HEK293 (cell line): Measurements from ENCODE around the gene ZRANB1.

Experiments used
- CTCF ChIP-seq: fragments of 450-650 bp; formaldehyde crosslinking; IDR thresholded peaks from 2 replicates; pipeline ENCODE4 v1.5.1; 2016; ENCODE audit warnings: missing biosample characterization, missing genetic modification characterization
- HOXD13 ChIP-seq: sonication (generic); formaldehyde crosslinking; IDR thresholded peaks from 2 replicates; pipeline ENCODE4 v1.8.0; 2022; ENCODE audit warnings: missing genetic modification reagents, borderline replicate concordance
- KLF9 ChIP-seq: fragments of 450-650 bp; formaldehyde crosslinking; IDR thresholded peaks from 2 replicates; pipeline ENCODE4 v1.5.1; 2016; ENCODE audit warnings: missing biosample characterization, missing genetic modification characterization, low read depth
- REST ChIP-seq: fragments of 450-650 bp; formaldehyde crosslinking; IDR thresholded peaks from 2 replicates; pipeline ENCODE4 v1.5.1; 2016; ENCODE audit warnings: missing biosample characterization, missing genetic modification characterization
- SP2 ChIP-seq: fragments of 450-650 bp; formaldehyde crosslinking; IDR thresholded peaks from 2 replicates; pipeline ENCODE4 v1.5.1; 2016; ENCODE audit warnings: missing biosample characterization, missing genetic modification characterization
- ZBTB11 ChIP-seq: fragments of 450-650 bp; formaldehyde crosslinking; conservative IDR thresholded peaks from 2 replicates; pipeline ENCODE4 v1.5.1; 2016; ENCODE audit warnings: low read depth, missing biosample characterization, missing genetic modification characterization
- ZBTB21 ChIP-seq: fragments of 450-650 bp; formaldehyde crosslinking; IDR thresholded peaks from 2 replicates; pipeline ENCODE4 v1.5.1; 2017; ENCODE audit warnings: missing biosample characterization, missing genetic modification characterization
- ZFP41 ChIP-seq: fragments of 450-650 bp; formaldehyde crosslinking; IDR thresholded peaks from 2 replicates; pipeline ENCODE4 v1.5.1; 2016; ENCODE audit warnings: missing biosample characterization, missing genetic modification characterization, borderline replicate concordance
- ZNF121 ChIP-seq: fragments of 450-650 bp; formaldehyde crosslinking; IDR thresholded peaks from 2 replicates; pipeline ENCODE4 v1.5.1; 2016; ENCODE audit warnings: missing biosample characterization, missing genetic modification characterization
- ZNF488 ChIP-seq: fragments of 450-650 bp; formaldehyde crosslinking; IDR thresholded peaks from 2 replicates; pipeline ENCODE4 v1.5.1; 2016; ENCODE audit warnings: missing biosample characterization, missing genetic modification characterization
- ZNF600 ChIP-seq: fragments of 450-650 bp; formaldehyde crosslinking; IDR thresholded peaks from 2 replicates; pipeline ENCODE4 v1.5.1; 2016; ENCODE audit warnings: missing biosample characterization, missing genetic modification characterization

GRCh38 chr10:124942317-124943169 lies 620 bp downstream of the ZRANB1 start:
- TF ChIP-seq ZNF121 (no peak), CTCF (no peak), ZNF488 (tag by site-specific recombination) (no peak), SP2 (tag by site-specific recombination) (no peak), ZBTB11 (tag by site-specific recombination) (no peak), ZBTB21 (tag by site-specific recombination) (no peak), ZNF600 (tag by site-specific recombination) (no peak), ZFP41 (tag by site-specific recombination) (no peak), REST (no peak), KLF9 (tag by site-specific recombination) (no peak), HOXD13 (CRISPR knock-in tag) (no peak)
